GM12878 (cell line): ENCODE results near the gene AKAP11. TPM values are rescaled to one million over a fixed set of nuclear protein-coding genes. Genes with fewer than 3 reads are reported as not detected.

Experiments used
- ATAC-seq: fragments of 200-7000 bp; cut with Tn5 transposase; 3 replicates; pipeline ENCODE4 v1.9.1; 2020; ENCODE audit warnings: mild to moderate bottlenecking, moderate library complexity
- BruUV-seq: library from RNA; stranded (reverse); fragments of 400-500 nt; replicated peaks from 2 replicates; lab custom pipeline; 2021; lab: Mats Ljungman, UMichigan
- CTCF ChIA-PET: fragments of 300-600 bp; sonication (Branson Sonifier 250); formaldehyde crosslinking; extraction: SDS; loops from one replicate; lab custom pipeline; 2021; ENCODE audit warnings: inconsistent platforms; lab: Yijun Ruan, JAX
- POLR2A ChIA-PET: fragments of 350-600 bp; formaldehyde crosslinking; extraction: SDS; loops from one replicate; lab custom pipeline; 2021; ENCODE audit warnings: inconsistent platforms; lab: Charles Lee
- RAD21 ChIA-PET: fragments of 300-600 bp; sonication (Branson Sonifier 250); formaldehyde crosslinking; loops from one replicate; lab custom pipeline; 2023; ENCODE audit warnings: antibody characterized with exemption; ENCODE audit not compliant: unreplicated experiment; lab: Charles Lee
- SMC1A ChIA-PET: fragments of 300-600 bp; sonication (Branson Sonifier 250); formaldehyde crosslinking; loops from one replicate; lab custom pipeline; 2023; ENCODE audit not compliant: unreplicated experiment, uncharacterized antibody; lab: Charles Lee
- DNase-seq: peaks from one replicate; pipeline ENCODE4 v3.0.0-alpha.2; 2011; ENCODE audit warnings: low read depth, low spot score
- FAIRE-seq: peaks from 3 replicates; lab custom pipeline; 2011; peaks lifted over from hg19 to GRCh38; lab: Jason Lieb, UNC
- H2AFZ ChIP-seq: 2 replicates; pipeline ENCODE4 v1.6.0; 2011; ENCODE audit warnings: low read depth, low read length, control low read depth; ENCODE audit not compliant: control insufficient read depth
- H3K27ac ChIP-seq: 2 replicates; pipeline ENCODE4 v1.5.1; 2011; ENCODE audit warnings: control low read depth; ENCODE audit not compliant: control insufficient read depth, insufficient read depth
- H3K27me3 ChIP-seq, 2 experiments: replicated peaks in 1 of 2; 2 replicates each; pipeline versions ENCODE4 v1.6.0 to v1.6.1; 2011; ENCODE audit warnings: low read length in 1 of 2; ENCODE audit not compliant: control insufficient read depth in 2 of 2, insufficient read depth in 2 of 2
- H3K36me3 ChIP-seq, 2 experiments: 2 replicates each; pipeline ENCODE4 v1.5.1; 2011; ENCODE audit warnings: low read length in 1 of 2; ENCODE audit not compliant: control insufficient read depth in 2 of 2, insufficient read depth in 2 of 2
- H3K4me1 ChIP-seq: 2 replicates; pipeline ENCODE4 v1.6.1; 2011; ENCODE audit warnings: mild to moderate bottlenecking, low read length, moderate library complexity, mixed read lengths; ENCODE audit not compliant: control insufficient read depth, insufficient read depth
- H3K4me2 ChIP-seq: 2 replicates; pipeline ENCODE4 v1.6.0; 2011; ENCODE audit warnings: control low read depth; ENCODE audit not compliant: control insufficient read depth, insufficient read depth
- H3K4me3 ChIP-seq: fragments of 200-600 bp; sonication (generic); 2 replicates; pipeline ENCODE4 v1.5.1; 2016
- H3K79me2 ChIP-seq: 2 replicates; pipeline ENCODE4 v1.6.0; 2011; ENCODE audit warnings: low read length; ENCODE audit not compliant: control insufficient read depth, insufficient read depth
- H3K9ac ChIP-seq: 2 replicates; pipeline ENCODE4 v1.8.0; 2011; ENCODE audit warnings: low read length, control low read depth, mixed read lengths; ENCODE audit not compliant: control insufficient read depth, insufficient read depth
- H3K9me3 ChIP-seq: replicated peaks from 3 replicates; pipeline ENCODE4 v1.5.1; 2011; ENCODE audit warnings: mild to moderate bottlenecking, low read length; ENCODE audit not compliant: control insufficient read depth, insufficient read depth
- H4K20me1 ChIP-seq: 2 replicates; pipeline ENCODE4 v1.6.0; 2011; ENCODE audit not compliant: control insufficient read depth, insufficient read depth
- BCLAF1 ChIP-seq: fragments of 450-650 bp; IDR thresholded peaks from 2 replicates; pipeline ENCODE4 v1.6.1; 2017; ENCODE audit warnings: antibody characterized with exemption, mild to moderate bottlenecking, moderate library complexity
- BMI1 ChIP-seq: fragments of 450-650 bp; IDR thresholded peaks from 2 replicates; pipeline ENCODE4 v1.6.1; 2016; ENCODE audit warnings: mild to moderate bottlenecking, moderate library complexity, borderline replicate concordance
- CTCF ChIP-seq, 3 experiments: IDR thresholded peaks in 2 of 3; conservative IDR thresholded peaks in 1 of 3; 2 replicates each; pipeline ENCODE4 v1.5.1; 2011; ENCODE audit warnings: low read depth in 3 of 3, low read length in 3 of 3, mild to moderate bottlenecking in 3 of 3, control low read depth in 2 of 3, moderate library complexity in 2 of 3, inconsistent platforms in 1 of 3, mixed read lengths in 1 of 3; ENCODE audit not compliant: control insufficient read depth in 2 of 3, insufficient read depth in 1 of 3; ENCODE audit errors: extremely low read depth in 1 of 3
- GABPA ChIP-seq: IDR thresholded peaks from 2 replicates; pipeline ENCODE4 v1.6.1; 2014; ENCODE audit warnings: antibody characterized with exemption, low read depth, mild to moderate bottlenecking, inconsistent platforms
- MAX ChIP-seq: IDR thresholded peaks from 2 replicates; pipeline ENCODE4 v1.6.1; 2012; ENCODE audit warnings: low read depth, low read length, improper control_type of control experiment
- PAX5 ChIP-seq: IDR thresholded peaks from 2 replicates; pipeline ENCODE4 v1.6.1; 2011; ENCODE audit warnings: low read depth, low read length, borderline replicate concordance
- POLR2AphosphoS2 ChIP-seq: IDR thresholded peaks from 2 replicates; pipeline ENCODE4 v1.6.1; 2011; ENCODE audit warnings: low read depth, mild to moderate bottlenecking, low read length, improper control_type of control experiment, moderate library complexity
- POLR2AphosphoS5 ChIP-seq: IDR thresholded peaks from 2 replicates; pipeline ENCODE4 v1.6.1; 2011; ENCODE audit warnings: mild to moderate bottlenecking, low read length, inconsistent platforms
- SKIL ChIP-seq: fragments of 450-650 bp; IDR thresholded peaks from 2 replicates; pipeline ENCODE4 v1.6.1; 2017; ENCODE audit warnings: mild to moderate bottlenecking, low read depth, inconsistent platforms; ENCODE audit not compliant: poor library complexity, severe bottlenecking
- ZBED1 ChIP-seq: IDR thresholded peaks from 2 replicates; pipeline ENCODE4 v1.6.1; 2016; ENCODE audit warnings: borderline replicate concordance
- in situ Hi-C: fragments of 300-500 bp; cut with MboI; formaldehyde crosslinking; loops from 9 replicates; pipeline ENCODE4 v1.14.3; 2018; ENCODE audit warnings: mixed read lengths
- intact Hi-C: fragments of 100-400 bp; cut with micrococcal nuclease; formaldehyde crosslinking; loops from one replicate; pipeline ENCODE4 v1.14.2; 2022; ENCODE audit not compliant: unreplicated experiment
- polyA plus RNA-seq, 11 experiments: library from polyadenylated mRNA; depleted of rRNA in 4 of 11; unstranded in 6 of 11; stranded (reverse) in 5 of 11; fragments of >200 nt; fragmentation: Nextera tagmentation in 4 of 11; fragmentation: Illumina TruSeq in 1 of 11; extraction: Ambion mirVana in 4 of 11; extraction: Trizol in 1 of 11; gene quantifications; 1 replicate in 1 of 11; 2 replicates in 10 of 11; pipeline versions ENCODE4 v1.2.1 to v1.2.3, GENCODE V29; 2011 to 2016; ENCODE audit warnings: inconsistent platforms in 2 of 11, missing spikeins in 2 of 11, low read depth in 1 of 11
- total RNA-seq, 4 experiments: library from RNA; depleted of rRNA in 3 of 4; stranded (reverse); fragments of >200 nt in 3 of 4; fragmentation: Illumina TruSeq in 1 of 4; extraction: Trizol in 1 of 4; gene quantifications; 2 replicates each; pipeline versions ENCODE4 v1.2.1 to v1.2.3, GENCODE V29; 2013 to 2021

Gene AKAP11
- total and polyA plus RNA-seq, 10 of the 15 experiments (the other 5 are each of a cell fraction or from before 2014, with no cell fraction given): 4.8 to 36.8 (median 17.9) TPM

- no peak for TF ChIP-seq BCLAF1
- TF ChIP-seq BMI1: no peak
- no peak for TF ChIP-seq PAX5
These were observed 32.8 kb upstream of the AKAP11 start (continued) for GRCh38 chr13:42239161-42239560.

- Histone ChIP-seq H3K4me3 (no peak overlapping the region), H3K9ac (no peak overlapping the region), H3K27me3 (no peaks in the 10 kb centered on the region), H3K9me3 (no peaks in the 10 kb centered on the region), H3K4me2 (no peak overlapping the region), H3K4me1 (no peaks in the 10 kb centered on the region), H3K27ac (no peak overlapping the region), H3K79me2 (no peaks in the 10 kb centered on the region), H4K20me1 (no peaks in the 10 kb centered on the region), H2AFZ (no peak overlapping the region), H3K36me3 (no peaks in the 10 kb centered on the region)
- FAIRE-seq (no peak), ATAC-seq (no peak), DNase-seq (no peak)
- intact Hi-C loops (no loop called here), in situ Hi-C loops (no loop called here)
- CTCF ChIA-PET: interaction anchor here (0.6 kb wide), 1 partner anchor 593 kb away, joined by 3 read pairs; no protein-coding TSS in a partner anchor
- no TSS peak for BruUV-seq
- POLR2A ChIA-PET: interaction anchor here (0.6 kb wide), 1 partner anchor 605 kb away, joined by 3 read pairs; no protein-coding TSS in a partner anchor
- RAD21 ChIA-PET: no interaction called here
- no peak for TF ChIP-seq SKIL
- TF ChIP-seq POLR2AphosphoS2: no peak
- TF ChIP-seq GABPA: no peak
- no peak for TF ChIP-seq ZBED1
- TF ChIP-seq MAX: no peak
- no peak for TF ChIP-seq POLR2AphosphoS5
- no peak for TF ChIP-seq CTCF (IDR thresholded peaks at IDR 0.05 in 2 of 3, conservative IDR thresholded peaks at IDR 0.05 in 1 of 3; ENCODE audit: control insufficient read depth in 2 of 3, extremely low read depth in 1 of 3, insufficient read depth in 1 of 3, low read depth in 3 of 3, low read length in 3 of 3)
- SMC1A ChIA-PET: no interaction called here
These were observed 32.3 kb upstream of the AKAP11 start for GRCh38 chr13:42239644-42240043.
